Stomach (tissue), 4 donors: Measurements from ENCODE around the gene DGKD.
A peak's percentile ranks its signal among the peaks of the same experiment; 100 is the strongest.

Source experiments
- CTCF ChIP-seq, 7 experiments: fragments of 450-650 bp in 4 of 7; fragments of 200-600 bp in 3 of 7; sonication (generic) in 3 of 7; IDR thresholded peaks; one replicate each; pipeline ENCODE4 v1.5.1; 2016 to 2019; ENCODE audit warnings: antibody characterized with exemption in 7 of 7, control low read depth in 2 of 7, mild to moderate bottlenecking in 1 of 7
- EP300 ChIP-seq: sonication (generic); formaldehyde crosslinking; IDR thresholded peaks from one replicate; pipeline ENCODE4 v1.6.1; 2017; ENCODE audit warnings: antibody characterized with exemption
- POLR2AphosphoS5 ChIP-seq, 3 donors: sonication (generic); formaldehyde crosslinking; IDR thresholded peaks; one replicate each; pipeline ENCODE4 v1.6.1; 2016; ENCODE audit warnings: antibody characterized with exemption in 3 of 3

- TF ChIP-seq CTCF (IDR thresholded peaks at IDR 0.05) (no peak), POLR2AphosphoS5 (IDR thresholded peaks at IDR 0.05) (peak in 1 of 3 donors; percentile 14), EP300 (no peak)
Measured at GRCh38 chr2:233372855-233373254, 18.6 kb downstream of the DGKD start.
